ENCODE measurements around the gene DYTN.

DYTN gene

GRCh38 chr2:206615417-206616089 lies 102.6 kb downstream of the DYTN start:
- Histone ChIP-seq H3K4me1 (ENCODE audit: control insufficient read depth, insufficient read depth, low read length) (no peaks in the 10 kb centered on the region), H3K9ac (ENCODE audit: low read length in 2 of 2) (no peak overlapping the region), H3K4me3 (ENCODE audit: low read length in 2 of 2) (no peak overlapping the region), H3K27me3 (ENCODE audit: control insufficient read depth in 1 of 2, insufficient read depth in 2 of 2, low read length in 2 of 2) (no peaks in the 10 kb centered on the region), H3K27ac (ENCODE audit: low read length) (no peak overlapping the region), H3K36me3 (ENCODE audit: control insufficient read depth in 2 of 2, insufficient read depth in 2 of 2, low read length in 2 of 2) (no peaks in the 10 kb centered on the region), H3K9me3 (ENCODE audit: control insufficient read depth in 2 of 2, low read length in 2 of 2) (no peaks in the 10 kb centered on the region)

- no peak overlapping the region for H3K4me3 ChIP-seq (ENCODE audit: low read length in 2 of 2)
- no peaks in the 10 kb centered on the region for H3K36me3 ChIP-seq (ENCODE audit: control insufficient read depth in 2 of 2, insufficient read depth in 2 of 2, low read length in 2 of 2)
- H3K27me3 ChIP-seq (ENCODE audit: control insufficient read depth in 1 of 2, insufficient read depth in 2 of 2, low read length in 2 of 2): no peaks in the 10 kb centered on the region
- no peak overlapping the region for H3K9ac ChIP-seq (ENCODE audit: low read length in 2 of 2)
- H3K9me3 ChIP-seq (ENCODE audit: control insufficient read depth in 2 of 2, low read length in 2 of 2): no peaks in the 10 kb centered on the region
- H3K4me1 ChIP-seq (ENCODE audit: control insufficient read depth, insufficient read depth, low read length): no peaks in the 10 kb centered on the region
- no peak overlapping the region for H3K27ac ChIP-seq (ENCODE audit: low read length)
These were observed 103.4 kb downstream of the DYTN start for GRCh38 chr2:206614811-206615210.

- no peak overlapping the region for H3K27ac ChIP-seq (ENCODE audit: low read length)
- H3K9me3 ChIP-seq (ENCODE audit: control insufficient read depth in 2 of 2, low read length in 2 of 2): no peaks in the 10 kb centered on the region
- H3K27me3 ChIP-seq (ENCODE audit: control insufficient read depth in 1 of 2, insufficient read depth in 2 of 2, low read length in 2 of 2): no peaks in the 10 kb centered on the region
- no peak overlapping the region for H3K4me3 ChIP-seq (ENCODE audit: low read length in 2 of 2)
- H3K36me3 ChIP-seq (ENCODE audit: control insufficient read depth in 2 of 2, insufficient read depth in 2 of 2, low read length in 2 of 2): no peaks in the 10 kb centered on the region
- H3K9ac ChIP-seq (ENCODE audit: low read length in 2 of 2): no peak overlapping the region
- H3K4me1 ChIP-seq (ENCODE audit: control insufficient read depth, insufficient read depth, low read length): no peaks in the 10 kb centered on the region
These were observed 106.5 kb downstream of the DYTN start for GRCh38 chr2:206611736-206612135.

GRCh38 chr2:206611191-206611590 lies 107.0 kb downstream of the DYTN start:
- Histone ChIP-seq H3K9me3 (ENCODE audit: control insufficient read depth in 2 of 2, low read length in 2 of 2) (no peaks in the 10 kb centered on the region), H3K27ac (ENCODE audit: low read length) (no peak overlapping the region), H3K9ac (ENCODE audit: low read length in 2 of 2) (no peak overlapping the region), H3K4me1 (ENCODE audit: control insufficient read depth, insufficient read depth, low read length) (no peaks in the 10 kb centered on the region), H3K4me3 (ENCODE audit: low read length in 2 of 2) (no peak overlapping the region), H3K36me3 (ENCODE audit: control insufficient read depth in 2 of 2, insufficient read depth in 2 of 2, low read length in 2 of 2) (no peaks in the 10 kb centered on the region), H3K27me3 (ENCODE audit: control insufficient read depth in 1 of 2, insufficient read depth in 2 of 2, low read length in 2 of 2) (no peaks in the 10 kb centered on the region)

GRCh38 chr2:206610451-206610850 lies 107.7 kb downstream of the DYTN start:
- Histone ChIP-seq H3K4me1 (ENCODE audit: control insufficient read depth, insufficient read depth, low read length) (no peaks in the 10 kb centered on the region), H3K27me3 (ENCODE audit: control insufficient read depth in 1 of 2, insufficient read depth in 2 of 2, low read length in 2 of 2) (no peaks in the 10 kb centered on the region), H3K4me3 (ENCODE audit: low read length in 2 of 2) (no peak overlapping the region), H3K36me3 (ENCODE audit: control insufficient read depth in 2 of 2, insufficient read depth in 2 of 2, low read length in 2 of 2) (no peaks in the 10 kb centered on the region), H3K27ac (ENCODE audit: low read length) (no peak overlapping the region), H3K9ac (ENCODE audit: low read length in 2 of 2) (no peak overlapping the region), H3K9me3 (ENCODE audit: control insufficient read depth in 2 of 2, low read length in 2 of 2) (no peaks in the 10 kb centered on the region)

GRCh38 chr2:206603243-206603642 lies 115.0 kb downstream of the DYTN start:
- Histone ChIP-seq H3K36me3 (ENCODE audit: control insufficient read depth in 2 of 2, insufficient read depth in 2 of 2, low read length in 2 of 2) (no peaks in the 10 kb centered on the region), H3K27me3 (ENCODE audit: control insufficient read depth in 1 of 2, insufficient read depth in 2 of 2, low read length in 2 of 2) (no peaks in the 10 kb centered on the region), H3K4me3 (ENCODE audit: low read length in 2 of 2) (no peak overlapping the region), H3K4me1 (ENCODE audit: control insufficient read depth, insufficient read depth, low read length) (no peaks in the 10 kb centered on the region), H3K9ac (ENCODE audit: low read length in 2 of 2) (no peak overlapping the region), H3K9me3 (ENCODE audit: control insufficient read depth in 2 of 2, low read length in 2 of 2) (no peaks in the 10 kb centered on the region), H3K27ac (ENCODE audit: low read length) (no peak overlapping the region)
